ENCODE results near the gene HSBP1L1.
"Not testable (repeated sequence)": the region's sequence is repeated elsewhere in the genome, so short reads cannot be mapped to it uniquely, and the experiment has no call there.

HSBP1L1 gene

DNA sequence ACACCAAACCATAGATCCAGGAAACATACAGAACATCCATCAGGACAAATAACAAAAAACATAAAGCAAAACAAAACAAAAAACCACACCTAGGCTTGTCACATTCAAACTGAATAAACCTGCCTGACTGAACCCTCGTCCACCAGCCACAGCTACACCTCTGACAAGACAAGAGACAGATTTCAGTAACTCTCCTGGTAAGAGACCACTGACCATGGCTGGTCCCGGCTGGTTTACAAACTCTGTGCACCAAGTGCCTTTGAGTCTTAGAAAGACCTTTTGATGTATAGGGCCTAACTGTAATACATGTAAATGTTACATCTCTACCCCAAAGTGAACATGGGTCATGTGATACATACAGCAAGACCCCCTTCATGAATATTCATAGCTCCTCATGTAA, 8.2 kb upstream of the HSBP1L1 start:
- TF ChIP-seq, protein P1, sequence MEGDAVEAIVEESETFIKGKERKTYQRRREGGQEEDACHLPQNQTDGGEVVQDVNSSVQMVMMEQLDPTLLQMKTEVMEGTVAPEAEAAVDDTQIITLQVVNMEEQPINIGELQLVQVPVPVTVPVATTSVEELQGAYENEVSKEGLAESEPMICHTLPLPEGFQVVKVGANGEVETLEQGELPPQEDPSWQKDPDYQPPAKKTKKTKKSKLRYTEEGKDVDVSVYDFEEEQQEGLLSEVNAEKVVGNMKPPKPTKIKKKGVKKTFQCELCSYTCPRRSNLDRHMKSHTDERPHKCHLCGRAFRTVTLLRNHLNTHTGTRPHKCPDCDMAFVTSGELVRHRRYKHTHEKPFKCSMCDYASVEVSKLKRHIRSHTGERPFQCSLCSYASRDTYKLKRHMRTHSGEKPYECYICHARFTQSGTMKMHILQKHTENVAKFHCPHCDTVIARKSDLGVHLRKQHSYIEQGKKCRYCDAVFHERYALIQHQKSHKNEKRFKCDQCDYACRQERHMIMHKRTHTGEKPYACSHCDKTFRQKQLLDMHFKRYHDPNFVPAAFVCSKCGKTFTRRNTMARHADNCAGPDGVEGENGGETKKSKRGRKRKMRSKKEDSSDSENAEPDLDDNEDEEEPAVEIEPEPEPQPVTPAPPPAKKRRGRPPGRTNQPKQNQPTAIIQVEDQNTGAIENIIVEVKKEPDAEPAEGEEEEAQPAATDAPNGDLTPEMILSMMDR (IDR thresholded peaks at IDR 0.05; ENCODE audit: low read length, missing control alignments): no peak
- DNase-seq (ENCODE audit: low read depth): no peak
- no peak overlapping the region for H3K4me3 ChIP-seq (replicated peaks; ENCODE audit: low read depth, low read length)

DNA sequence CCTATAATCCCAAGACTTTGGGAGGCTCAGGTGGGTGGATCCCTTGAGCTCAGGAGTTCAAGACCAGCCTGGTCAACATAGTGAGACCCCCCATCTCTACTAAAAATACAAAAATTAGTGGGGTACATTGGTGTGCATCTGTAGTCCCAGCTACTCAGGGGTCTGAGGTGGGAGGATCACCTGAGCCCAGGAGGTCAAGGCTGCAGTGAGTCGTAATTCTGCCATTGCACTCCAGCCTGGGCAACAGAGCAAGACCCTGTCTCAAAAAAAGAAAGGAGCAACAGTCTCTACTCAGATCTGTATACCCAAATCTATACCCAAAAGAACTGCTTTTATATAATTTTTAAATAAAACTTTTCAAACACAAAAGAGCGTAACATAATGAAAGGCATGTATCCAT, 5.5 kb upstream of the HSBP1L1 start:
- TF ChIP-seq, protein P1 (IDR thresholded peaks at IDR 0.05; ENCODE audit: low read length, missing control alignments): no peak
- H3K4me3 ChIP-seq (replicated peaks; ENCODE audit: low read depth, low read length): no peak overlapping the region
- no peak for DNase-seq (ENCODE audit: low read depth)

DNA sequence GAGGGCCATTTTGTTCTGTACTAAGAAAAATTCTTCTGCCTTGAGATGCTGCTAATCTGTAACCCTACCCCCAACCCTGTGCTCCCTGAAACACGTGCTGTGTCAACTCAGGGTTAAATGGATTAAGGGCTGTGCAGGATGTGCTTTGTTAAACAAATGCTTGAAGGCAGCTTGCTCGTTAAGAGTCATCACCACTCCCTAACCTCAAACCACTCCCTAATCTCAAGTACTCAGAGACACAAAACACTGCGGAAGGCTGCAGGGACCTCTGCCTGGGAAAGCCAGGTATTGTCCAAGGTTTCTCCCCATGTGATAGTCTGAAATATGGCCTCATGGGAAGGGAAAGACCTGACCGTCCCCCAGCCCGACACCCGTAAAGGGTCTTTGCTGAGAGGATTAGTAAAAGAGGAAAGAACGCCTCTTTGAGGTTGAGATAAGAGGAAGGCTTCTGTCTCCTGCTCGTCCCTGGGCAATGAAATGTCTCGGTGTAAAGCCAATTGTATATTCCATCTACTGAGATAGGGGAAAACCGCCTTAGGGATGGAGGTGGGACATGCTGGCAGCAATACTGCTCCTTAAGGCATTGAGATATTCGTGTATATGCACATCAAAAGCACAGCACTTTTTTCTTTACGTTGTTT, 4.2 kb upstream of the HSBP1L1 start:
- peak; percentile 53 for DNase-seq (ENCODE audit: low read depth)
- H3K4me3 ChIP-seq (replicated peaks; ENCODE audit: low read depth, low read length): not testable (repeated sequence)

DNA sequence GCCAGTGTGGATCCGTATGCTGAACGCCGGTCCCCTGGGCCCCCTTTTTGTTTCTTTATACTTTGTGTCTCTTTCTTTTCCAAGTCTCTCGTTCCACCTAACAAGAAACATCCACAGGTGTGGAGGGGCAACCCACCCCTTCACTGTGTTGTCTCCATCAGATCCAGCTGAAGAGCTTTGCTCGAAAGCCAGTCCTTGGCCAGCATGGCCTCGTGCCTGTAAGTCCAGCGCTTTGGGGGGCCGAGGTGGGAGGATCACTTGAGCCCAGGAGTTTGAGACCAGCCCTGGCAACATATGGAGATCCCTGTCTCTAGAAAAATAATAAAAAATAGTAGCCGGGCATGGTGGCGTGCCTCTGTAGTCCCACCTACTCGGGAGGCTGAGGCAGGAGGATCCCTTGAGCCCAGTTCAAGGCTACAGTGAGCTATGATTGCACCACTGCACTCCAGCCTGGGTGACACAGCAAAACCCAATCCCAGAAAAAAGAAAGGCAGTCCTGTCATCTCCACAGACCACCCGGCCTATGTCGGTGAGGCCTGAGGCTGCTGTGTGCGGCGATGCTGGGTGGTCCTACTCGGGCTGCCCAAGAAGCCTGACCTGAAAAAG, 3.4 kb upstream of the HSBP1L1 start:
- TF ChIP-seq, protein P1 (IDR thresholded peaks at IDR 0.05; ENCODE audit: low read length, missing control alignments): no peak
- no peak overlapping the region for H3K4me3 ChIP-seq (replicated peaks; ENCODE audit: low read depth, low read length)
- DNase-seq (ENCODE audit: low read depth): no peak

DNA sequence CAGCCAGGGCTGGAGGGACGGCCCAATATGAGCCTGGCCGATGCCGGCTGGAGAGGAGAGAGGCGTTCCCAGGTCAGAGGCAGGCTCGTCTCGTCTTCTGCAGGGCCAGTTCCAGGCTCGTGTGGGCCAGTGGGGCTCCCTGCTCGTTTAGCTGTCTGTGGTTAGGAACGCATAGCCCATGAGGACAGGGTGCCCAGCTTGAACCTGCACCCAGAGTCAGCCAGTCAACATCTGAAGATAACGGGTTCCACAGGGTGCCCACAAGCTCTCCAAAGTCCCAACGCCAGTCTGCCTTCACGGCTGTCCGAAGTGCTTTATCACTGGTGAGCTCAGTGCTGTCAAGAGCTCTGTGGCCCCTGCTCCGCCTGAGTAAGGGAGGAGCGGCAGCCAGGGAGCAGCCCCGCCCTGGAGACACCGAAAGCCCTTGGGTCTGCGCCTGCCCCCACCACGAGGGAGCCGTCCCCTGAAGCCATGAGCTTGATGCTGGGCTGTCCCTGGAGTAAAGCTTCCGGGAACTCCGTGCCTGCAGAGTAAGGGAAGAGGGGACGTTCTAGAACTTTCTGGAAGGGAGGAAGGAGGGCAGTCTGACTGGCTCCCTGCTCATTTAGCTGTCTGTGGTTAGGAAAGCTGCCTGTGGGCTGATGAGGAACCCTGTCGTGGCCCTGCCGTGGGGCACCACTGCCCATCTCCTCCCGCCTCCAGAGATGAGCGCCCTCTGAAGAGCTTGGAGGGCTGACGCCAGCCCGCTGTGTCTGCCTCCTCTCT, 2.7 kb upstream of the HSBP1L1 start:
- TF ChIP-seq, protein P1 (IDR thresholded peaks at IDR 0.05; ENCODE audit: low read length, missing control alignments): no peak

DNA sequence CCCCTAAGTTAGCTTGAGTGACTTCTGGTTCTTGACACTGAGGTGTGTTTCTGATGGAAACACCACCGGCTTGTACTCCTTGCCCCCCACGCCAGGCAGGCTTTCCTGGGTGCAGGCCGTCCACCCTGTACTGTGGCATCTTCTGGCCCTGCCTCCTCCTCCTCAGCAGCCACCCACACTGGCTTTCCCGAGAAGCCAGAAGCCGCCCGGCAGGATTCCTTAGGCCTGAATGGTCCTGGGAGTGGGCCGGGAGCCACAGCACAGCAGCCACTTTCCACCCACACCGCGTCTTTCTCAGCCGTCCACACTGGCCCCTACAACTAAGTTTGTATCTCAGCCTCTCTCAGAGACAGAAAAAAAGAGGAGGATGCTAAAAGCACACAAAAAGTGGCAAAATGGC, 2.1 kb upstream of the HSBP1L1 start:
- no peak for DNase-seq (ENCODE audit: low read depth)
- H3K4me3 ChIP-seq (replicated peaks; ENCODE audit: low read depth, low read length): no peak overlapping the region
- TF ChIP-seq, protein P1 (IDR thresholded peaks at IDR 0.05; ENCODE audit: low read length, missing control alignments): no peak

More for the DNA sequence above, 2.7 kb upstream of the HSBP1L1 start:
- H3K4me3 ChIP-seq (replicated peaks; ENCODE audit: low read depth, low read length): no peak overlapping the region
- no peak for DNase-seq (ENCODE audit: low read depth)

DNA sequence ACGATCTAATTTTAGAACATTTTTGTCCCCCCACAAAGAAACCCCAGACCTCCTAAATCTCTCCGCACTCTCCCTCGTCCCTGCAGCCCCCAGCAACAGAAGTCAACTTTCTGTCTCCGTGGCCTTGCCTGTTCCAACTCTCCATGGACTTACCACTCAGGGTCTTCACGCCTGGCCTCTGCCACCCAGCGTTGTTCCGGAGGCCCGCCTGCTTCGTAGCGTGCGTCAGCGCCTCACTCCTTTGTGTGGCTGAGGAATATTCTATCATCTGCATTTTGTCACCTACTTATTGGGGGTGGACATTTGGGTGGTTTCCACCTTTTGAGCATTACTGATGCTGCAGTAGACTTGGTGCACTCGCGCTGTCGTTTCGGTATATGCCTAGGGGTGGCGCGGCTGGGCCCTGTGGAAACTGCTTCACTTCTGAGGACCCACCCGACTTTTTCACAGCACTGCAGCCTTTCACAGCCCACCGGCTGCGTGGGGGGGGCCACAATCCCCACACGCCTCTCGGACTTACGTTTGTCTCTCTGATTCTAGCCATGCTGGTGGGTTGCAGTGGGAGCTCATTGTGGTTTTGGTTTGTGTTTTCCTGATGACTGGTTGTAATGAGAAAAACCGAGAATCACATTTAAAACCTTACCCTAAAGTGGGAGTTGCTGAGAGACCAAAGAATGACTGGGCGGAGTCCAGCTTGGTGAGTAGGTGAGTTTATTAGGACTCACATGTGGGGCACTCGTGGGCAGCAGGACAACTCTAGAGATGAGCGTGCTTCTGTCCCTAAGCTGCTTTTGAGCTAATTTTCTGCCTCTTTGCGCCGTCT, 1.4 kb upstream of the HSBP1L1 start:
- TF ChIP-seq, protein P1 (IDR thresholded peaks at IDR 0.05; ENCODE audit: low read length, missing control alignments): no peak
- no peak for DNase-seq (ENCODE audit: low read depth)
- no peak overlapping the region for H3K4me3 ChIP-seq (replicated peaks; ENCODE audit: low read depth, low read length)

Measured in fibroblast of pulmonary artery (primary cell).